ENCODE results near the gene YIPF5.

Gene YIPF5

DNA sequence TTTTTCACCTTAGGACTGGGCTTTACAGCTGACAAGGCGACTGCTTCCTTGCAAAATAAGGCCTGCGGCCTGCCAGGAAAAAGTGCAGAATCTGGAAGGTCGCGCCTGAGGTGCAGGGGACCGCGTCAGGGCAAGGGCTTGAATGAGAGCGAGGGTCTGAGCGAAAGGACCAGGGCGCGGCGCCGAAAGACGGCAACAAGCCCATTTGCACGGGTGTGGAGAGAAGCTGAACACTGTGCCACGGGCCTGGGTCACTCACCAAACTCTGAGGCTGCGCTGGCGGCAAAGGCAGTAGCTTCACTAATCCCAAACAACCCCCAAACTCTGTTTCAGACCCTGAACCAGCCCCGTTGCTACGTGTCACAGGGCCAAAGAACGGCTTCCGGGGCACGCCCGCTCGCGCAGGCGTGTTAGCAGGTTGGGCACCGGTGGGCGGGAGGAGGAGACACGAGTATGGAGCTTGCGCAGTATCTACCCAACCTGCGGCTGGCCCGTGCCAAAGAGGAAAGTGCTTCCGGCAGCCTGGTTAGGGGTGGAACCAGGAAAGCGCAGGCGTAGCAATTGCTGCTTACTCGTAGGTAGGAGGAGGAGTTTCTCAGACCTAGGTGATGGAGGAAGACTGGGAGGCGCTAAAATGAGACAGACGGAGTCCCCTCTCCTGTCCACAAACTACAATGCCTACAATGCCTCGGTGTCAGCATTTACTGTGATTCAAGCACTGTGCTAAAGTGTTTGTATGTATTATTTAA, at the start of gene YIPF5, which contains the start of gene KCTD16:
TSS of gene YIPF5 (minus strand) at position 384 of the 749 bp plus-strand sequence. CDS start 704 bp downstream, outside the sequence.
TSS of gene KCTD16 (plus strand) at position 598 of the 749 bp plus-strand sequence.
- DNase-seq (ENCODE audit: low read depth) = peak; percentile 98

DNA sequence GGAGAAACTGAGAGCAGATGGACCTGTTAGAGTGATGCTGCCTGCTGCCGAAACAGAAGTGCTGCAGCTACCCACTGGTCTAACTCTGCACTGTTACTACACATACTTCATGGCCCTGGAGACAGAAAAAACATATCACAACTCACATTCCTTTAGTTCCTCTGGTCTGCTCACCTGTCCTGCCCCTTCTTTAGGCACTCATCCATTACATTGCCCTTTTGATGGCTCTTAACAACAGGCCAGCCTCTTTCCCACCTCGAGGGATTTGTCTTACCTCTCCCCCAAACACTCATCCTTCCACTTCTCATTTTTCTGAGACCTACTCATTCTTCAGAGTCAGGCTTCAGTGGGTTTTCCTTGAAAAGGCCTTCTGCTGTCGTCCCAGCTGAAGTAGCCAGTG, 49.4 kb upstream of the YIPF5 start:
- no peak for DNase-seq (ENCODE audit: low read depth)

- no peak for DNase-seq (ENCODE audit: low read depth)
Observed at GRCh38 chr5:144210655-144211054, 40.2 kb upstream of the YIPF5 start.

DNA sequence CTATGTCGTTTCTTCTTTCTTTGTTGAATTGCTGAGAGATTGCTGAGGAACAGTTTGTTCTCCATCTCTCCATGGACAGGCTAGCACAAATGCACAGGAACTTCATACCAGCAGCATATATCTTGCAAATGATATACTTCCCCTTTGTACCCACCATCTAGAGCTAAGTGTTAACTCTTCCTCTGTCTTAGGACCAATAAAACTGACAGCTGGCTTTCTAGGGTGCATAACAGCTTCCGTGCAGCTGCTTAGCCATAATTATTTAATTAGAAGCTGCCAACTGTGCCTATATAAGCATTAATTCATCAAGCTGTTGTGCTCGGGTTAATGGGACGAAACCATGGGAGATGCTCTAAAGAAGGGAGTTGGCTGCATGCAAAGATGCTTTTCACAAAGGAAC, 38.9 kb upstream of the YIPF5 start:
- no peak for DNase-seq (ENCODE audit: low read depth)

DNA sequence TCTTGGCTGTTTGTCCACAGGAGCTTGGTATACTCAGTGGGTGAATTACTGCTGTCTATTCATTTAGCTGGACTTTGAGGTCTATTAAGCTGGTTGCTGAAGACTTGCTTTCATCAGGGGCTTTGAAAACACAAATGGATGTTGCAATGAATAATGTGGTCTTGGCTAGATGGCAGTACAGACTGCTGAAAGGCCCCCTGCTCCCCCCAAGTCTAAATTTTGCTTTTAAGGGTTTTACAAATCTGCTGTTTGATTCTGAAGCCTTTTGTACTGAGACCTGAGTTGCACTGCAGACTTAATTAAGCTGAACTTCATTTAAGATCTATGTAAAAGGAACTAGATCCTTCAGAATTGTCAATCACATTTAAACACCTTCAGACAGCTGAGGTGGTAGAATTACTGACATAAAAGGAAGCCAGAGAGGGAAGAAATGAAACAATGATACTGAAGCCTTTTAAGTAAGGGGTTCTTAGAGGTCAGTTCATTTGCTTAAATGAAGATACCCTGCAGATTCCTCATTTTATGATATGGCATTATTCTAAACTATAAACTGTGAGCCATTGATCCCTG, 37.5 kb upstream of the YIPF5 start:
- DNase-seq (ENCODE audit: low read depth) = no peak

GRCh38 chr5:144206141-144206540, 35.7 kb upstream of the YIPF5 start:
- peak; percentile 47 for DNase-seq (ENCODE audit: low read depth)

GRCh38 chr5:144205141-144205551, 34.7 kb upstream of the YIPF5 start:
- peak; percentile 79 for DNase-seq (ENCODE audit: low read depth)

GRCh38 chr5:144203750-144204596, 33.5 kb upstream of the YIPF5 start:
- DNase-seq (ENCODE audit: low read depth) = peak; percentile 74

GRCh38 chr5:144202726-144203125, 32.3 kb upstream of the YIPF5 start:
- no peak for DNase-seq (ENCODE audit: low read depth)

- no peak for DNase-seq (ENCODE audit: low read depth)
Observed at GRCh38 chr5:144202072-144202471, 31.6 kb upstream of the YIPF5 start.

DNA sequence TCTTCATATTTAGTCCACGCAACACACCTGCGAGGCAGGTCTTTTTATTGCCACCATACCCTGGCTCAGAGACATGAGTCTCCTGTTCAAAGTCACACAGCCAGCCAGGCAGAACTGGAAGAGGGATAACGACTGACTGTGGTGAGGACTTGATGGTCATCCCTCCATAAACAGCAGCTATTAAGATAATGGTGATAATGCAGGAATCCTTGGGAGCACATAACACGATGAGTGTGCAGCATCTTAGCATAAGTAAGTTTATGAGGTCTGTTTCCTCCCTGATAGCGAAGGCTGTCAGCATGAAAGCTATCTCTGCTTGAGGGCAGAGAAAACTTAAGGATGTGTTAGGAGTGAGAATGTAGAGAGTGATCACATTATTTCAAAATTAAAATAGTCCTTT, 31.1 kb upstream of the YIPF5 start:
- peak; percentile 58 for DNase-seq (ENCODE audit: low read depth)

DNA sequence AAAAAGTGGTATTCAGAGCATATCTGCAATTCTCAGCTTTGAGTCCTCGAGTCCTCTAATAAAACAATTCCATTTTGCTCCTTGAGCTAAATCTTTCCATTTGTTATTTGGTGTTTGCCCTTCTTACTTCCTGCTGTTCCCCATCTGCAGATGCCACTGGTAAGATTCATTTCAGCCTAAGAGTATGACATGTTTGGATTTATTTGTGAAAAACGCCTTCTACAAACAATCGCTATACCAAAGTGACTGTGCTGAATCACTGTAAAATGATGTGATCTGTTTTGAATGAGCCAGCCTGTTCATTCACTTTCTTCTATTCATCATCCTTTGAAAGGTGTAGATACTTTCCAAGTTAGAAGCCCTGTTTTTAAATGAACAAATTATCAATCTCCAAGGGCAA, 27.9 kb upstream of the YIPF5 start:
- DNase-seq (ENCODE audit: low read depth) = peak; percentile 68

- no peak for DNase-seq (ENCODE audit: low read depth)
Observed at GRCh38 chr5:144196612-144197011, 26.2 kb upstream of the YIPF5 start.

- no peak for DNase-seq (ENCODE audit: low read depth)
Observed at GRCh38 chr5:144195448-144195847, 25.0 kb upstream of the YIPF5 start.

DNA sequence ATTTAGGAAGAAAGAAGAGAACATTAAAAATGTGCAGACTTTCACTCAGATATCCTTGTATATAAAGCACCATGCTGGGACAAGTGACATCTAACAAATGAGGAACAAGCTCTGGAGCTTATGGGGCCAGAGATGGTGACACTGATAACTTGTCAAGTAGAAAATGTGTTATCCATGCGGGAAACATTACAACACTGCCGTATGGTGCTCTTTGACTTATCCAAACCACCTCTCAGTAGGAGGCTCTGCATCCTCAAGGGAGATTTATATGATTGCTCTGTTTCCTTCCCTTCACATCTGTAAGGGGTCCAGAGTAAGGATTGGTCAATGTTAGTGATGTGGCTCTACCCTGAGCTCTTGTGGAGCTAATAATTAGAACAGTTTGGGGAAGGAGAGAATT, 23.7 kb upstream of the YIPF5 start:
- DNase-seq (ENCODE audit: low read depth) = no peak

DNA sequence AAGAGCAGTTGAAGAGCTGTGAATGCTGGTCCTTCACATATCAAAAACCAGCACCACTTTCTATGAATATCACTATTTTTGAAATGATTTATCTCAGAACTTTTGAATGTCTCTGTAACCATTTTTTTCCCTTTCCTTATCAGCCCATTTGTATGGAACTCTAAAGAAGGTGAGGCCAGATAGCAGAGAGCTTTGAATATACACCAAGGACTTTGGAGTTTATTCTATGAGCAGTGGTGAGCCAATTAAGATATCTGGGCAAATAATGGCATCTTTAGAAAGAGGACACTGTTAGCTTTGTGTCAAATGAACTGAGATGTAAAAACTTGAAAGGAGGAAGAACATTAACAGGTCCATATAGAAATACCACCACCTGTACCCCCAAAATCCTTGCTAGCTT, 22.2 kb upstream of the YIPF5 start:
- no peak for DNase-seq (ENCODE audit: low read depth)

- peak; percentile 81 for DNase-seq (ENCODE audit: low read depth)
Observed at GRCh38 chr5:144191998-144192397, 21.5 kb upstream of the YIPF5 start.

- DNase-seq (ENCODE audit: low read depth) = no peak
Observed at GRCh38 chr5:144191531-144191930, 21.1 kb upstream of the YIPF5 start.

GRCh38 chr5:144189800-144190429, 19.5 kb upstream of the YIPF5 start:
- DNase-seq (ENCODE audit: low read depth) = peak; percentile 78

DNA sequence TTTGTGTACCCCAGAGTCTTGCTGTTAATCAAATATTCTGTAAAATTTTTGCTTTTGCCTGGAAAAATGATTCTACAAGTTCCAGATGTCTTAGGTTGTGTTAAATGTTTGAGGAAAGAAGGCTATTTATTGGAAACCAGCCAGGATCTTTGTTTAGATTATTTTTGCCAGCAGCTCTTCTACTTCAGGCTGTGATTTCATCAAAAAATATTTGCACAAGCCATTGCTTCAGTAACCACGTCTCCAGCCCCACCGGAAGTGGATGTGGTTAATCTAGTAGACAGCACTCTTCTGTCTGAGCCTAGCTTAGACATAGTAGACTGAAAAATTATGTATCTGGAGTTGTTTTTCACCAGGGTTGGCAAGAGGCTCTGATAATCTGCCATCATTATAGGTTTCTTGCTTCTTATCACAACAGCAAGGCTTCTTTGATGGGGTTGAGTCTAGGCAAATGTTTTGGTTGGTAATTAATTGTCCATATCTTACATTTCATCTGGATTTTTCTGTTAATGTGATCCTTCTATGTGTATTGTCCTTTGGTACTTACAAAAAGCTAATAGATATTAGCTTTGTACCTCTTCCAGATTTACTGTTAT, 17.3 kb upstream of the YIPF5 start:
- DNase-seq (ENCODE audit: low read depth) = peak; percentile 98

DNA sequence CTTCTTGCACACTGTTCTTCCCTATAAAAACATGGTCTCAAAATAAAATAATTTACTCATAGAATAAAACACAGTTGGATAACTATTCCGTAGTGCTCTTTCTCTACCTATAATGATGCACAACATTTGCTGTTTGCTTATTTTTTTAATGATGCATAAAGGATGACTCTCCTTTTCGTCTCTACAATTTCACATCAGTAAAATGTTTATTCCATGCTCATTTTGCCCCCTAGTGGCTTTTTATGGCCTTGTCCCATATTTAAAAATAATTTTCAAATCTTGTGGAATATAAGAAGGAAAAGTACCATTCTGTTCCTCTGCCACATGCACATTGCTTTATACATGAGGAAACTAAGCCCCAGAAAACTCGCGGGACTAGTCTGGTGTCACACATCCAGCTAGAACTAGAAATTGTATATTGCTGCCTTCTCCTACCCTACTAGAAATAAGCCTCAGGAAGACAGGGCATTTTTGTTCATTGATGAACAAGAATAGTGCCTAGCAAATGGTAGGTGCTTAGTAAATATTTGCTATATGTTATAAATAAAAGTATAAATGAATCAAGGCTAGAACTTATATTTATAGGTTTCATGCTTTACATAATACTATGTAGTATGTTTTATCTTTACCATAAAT, 12.9 kb upstream of the YIPF5 start:
- peak; percentile 66 for DNase-seq (ENCODE audit: low read depth)

Data from EH (cell line).